HG03025 (cell line): Measurements from ENCODE around the gene MYLK4.

ENCODE experiments used
- ATAC-seq: cut with Tn5 transposase; IDR thresholded peaks from one replicate; pipeline ENCODE4 v1.9.1; 2021; ENCODE audit warnings: mild to moderate bottlenecking, moderate library complexity; ENCODE audit not compliant: unreplicated experiment, low FRiP score

MYLK4 gene

GRCh38 chr6:2750832-2751231, at the start of gene MYLK4:
Gene MYLK4 (minus strand): TSS chr6:2750922. CDS start chr6:2749294, 1,628 bp downstream.
- no peak for ATAC-seq

GRCh38 chr6:2799936-2800527, 49.3 kb upstream of the MYLK4 start:
- ATAC-seq = no peak

DNA sequence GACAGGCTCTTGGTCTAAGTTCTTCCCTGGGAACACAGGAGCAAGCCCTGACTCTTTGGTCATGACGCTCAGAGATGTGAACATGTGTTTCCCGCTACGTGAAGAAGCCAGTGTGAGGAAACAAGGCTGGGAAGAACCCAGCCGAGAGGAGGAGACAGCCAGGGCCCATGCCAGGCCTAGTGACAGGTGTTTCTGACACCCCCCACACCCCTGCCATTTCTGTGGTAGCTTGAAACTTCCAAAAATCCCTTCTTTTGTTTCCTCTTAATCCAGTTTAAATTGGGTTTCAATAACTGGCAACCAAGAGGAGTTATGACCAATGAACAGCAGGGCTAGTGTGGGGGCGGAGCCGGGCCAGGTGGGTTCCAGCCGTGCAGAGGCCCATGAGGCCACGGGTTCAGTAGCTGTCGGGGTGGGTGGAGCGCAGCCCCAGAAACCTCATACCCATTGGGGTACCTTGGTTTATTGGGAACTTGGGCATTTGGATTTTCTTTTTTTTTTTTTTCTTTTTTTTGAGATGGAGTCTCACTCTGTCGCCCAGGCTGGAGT, 47.9 kb upstream of the MYLK4 start:
- no peak for ATAC-seq

GRCh38 chr6:2797564-2798031, 46.9 kb upstream of the MYLK4 start:
- ATAC-seq = no peak

DNA sequence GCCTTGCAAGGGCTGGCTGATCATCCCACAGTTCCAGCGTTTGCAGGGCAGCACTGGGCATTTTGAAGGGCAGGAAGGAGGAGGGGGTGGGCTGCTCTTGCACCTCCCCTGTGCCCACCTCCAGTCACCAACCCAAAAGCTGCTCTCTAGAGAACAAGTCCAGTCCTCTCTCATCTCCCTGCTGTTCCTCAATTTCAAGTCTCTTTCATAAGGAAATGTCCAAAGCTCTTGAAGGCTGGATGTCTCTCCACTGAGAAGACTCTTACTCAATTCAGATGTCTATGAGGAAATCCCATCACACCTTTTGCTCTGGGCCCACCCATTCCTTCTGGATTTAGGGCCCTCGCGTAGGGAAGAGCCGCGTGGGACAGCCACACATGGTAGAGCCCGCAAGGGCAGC, 46.1 kb upstream of the MYLK4 start:
- no peak for ATAC-seq

DNA sequence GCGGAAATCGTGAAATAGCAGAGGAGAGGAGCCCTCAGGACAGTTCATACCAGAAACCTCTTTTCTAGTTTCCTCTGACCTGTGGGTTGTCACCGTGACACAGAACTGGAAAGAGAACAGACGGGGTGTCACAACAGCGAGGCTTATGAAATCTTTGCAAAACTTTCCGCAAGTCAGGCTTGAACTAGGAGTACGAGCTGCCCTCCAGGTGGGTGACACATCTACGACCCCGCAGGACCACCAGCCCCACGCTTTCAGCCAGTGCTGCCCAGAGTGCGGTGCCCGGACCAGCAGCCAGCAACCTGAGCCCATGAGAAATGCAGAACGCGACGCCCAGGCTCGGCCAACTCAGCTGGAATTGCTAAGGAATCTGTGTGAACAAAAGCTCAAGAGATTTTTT, 45.2 kb upstream of the MYLK4 start:
- no peak for ATAC-seq

GRCh38 chr6:2795162-2795561, 44.4 kb upstream of the MYLK4 start:
- no peak for ATAC-seq

DNA sequence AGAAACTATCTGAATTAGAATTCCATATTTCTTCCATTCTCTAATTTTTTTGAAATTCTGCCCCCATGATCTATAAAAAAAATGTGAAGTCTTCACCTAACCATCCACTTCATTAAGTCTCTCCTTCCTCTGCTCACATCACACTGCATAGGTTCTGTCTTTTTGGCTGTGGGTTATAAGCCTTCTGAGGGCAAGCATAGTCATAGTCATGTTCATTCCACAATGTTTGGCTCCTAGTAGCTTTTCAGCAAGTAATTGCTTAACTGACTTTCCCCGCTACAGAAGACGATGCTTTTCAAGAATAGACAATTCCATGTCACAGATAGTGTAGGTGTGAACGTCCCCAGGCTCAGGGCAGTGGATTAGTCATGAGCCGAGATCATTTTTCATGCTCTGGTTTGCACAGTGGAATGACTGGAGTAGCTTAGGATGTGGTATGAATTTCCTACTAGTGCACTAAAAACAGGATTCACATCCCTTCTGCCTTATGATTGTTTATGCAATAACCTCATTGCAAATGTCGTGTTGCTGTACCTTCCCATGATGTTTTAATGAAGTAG, 43.5 kb upstream of the MYLK4 start:
- no peak for ATAC-seq

GRCh38 chr6:2793534-2794151, 42.9 kb upstream of the MYLK4 start:
- ATAC-seq = no peak

DNA sequence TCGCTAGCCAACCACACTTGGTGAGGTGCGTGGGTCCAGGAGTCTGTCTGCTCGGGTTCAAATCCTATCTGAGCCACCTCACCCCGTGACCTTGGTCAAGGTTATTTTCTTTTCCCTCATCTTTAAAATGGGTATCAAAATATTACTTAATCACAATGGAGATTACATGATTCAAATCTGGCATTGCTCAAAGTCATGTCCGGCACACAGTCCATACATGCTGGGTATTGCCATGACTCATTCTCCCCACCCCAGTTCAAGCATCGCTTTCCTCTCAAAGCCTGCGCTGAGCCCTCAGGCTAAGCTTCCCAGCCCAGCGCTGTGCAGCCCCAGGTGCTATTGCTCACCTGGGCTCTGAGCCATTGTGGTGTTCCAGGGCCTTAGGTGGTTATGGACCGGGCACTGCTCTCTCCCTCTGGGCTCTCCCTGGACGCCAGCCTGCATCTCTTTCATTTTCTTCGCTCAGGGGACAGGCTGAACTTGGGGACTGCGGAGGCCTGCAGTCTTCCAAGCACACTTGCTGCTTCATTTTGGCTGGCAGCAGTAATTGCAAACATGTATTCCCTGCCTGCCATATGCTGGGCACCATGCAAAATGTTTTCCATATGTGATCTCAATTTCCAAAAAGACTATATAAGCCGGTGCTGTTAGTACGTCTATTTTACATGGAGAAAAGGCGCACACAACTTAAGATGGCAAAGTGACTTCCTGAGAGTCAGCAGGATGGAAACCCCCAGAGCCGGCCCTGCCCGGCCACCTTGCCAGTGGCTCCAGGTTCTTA, 41.8 kb upstream of the MYLK4 start:
- no peak for ATAC-seq

DNA sequence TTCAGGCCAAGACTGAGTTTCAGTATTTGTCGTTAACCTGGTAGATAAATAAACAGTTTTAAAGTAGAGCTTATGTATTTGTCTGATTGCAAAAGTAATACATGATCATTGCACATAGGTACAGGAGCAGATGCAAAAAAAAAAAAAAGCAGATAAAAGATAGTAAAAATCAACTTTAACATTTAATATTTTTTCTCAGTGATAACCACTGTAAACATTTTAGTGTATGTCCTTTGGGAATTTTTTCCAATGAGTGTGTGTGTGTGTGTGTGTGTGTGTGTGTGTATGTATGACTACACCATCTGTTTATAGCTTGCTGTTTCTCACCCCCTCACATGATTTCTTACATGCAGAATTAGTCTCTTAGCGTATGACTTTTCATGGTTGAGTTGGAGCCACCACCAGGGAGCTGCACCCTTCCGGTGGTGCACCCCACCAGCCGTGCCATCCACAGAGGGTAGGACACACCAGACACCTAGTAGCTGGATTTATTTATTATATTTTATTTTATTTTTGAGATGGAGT, 40.8 kb upstream of the MYLK4 start:
- no peak for ATAC-seq

DNA sequence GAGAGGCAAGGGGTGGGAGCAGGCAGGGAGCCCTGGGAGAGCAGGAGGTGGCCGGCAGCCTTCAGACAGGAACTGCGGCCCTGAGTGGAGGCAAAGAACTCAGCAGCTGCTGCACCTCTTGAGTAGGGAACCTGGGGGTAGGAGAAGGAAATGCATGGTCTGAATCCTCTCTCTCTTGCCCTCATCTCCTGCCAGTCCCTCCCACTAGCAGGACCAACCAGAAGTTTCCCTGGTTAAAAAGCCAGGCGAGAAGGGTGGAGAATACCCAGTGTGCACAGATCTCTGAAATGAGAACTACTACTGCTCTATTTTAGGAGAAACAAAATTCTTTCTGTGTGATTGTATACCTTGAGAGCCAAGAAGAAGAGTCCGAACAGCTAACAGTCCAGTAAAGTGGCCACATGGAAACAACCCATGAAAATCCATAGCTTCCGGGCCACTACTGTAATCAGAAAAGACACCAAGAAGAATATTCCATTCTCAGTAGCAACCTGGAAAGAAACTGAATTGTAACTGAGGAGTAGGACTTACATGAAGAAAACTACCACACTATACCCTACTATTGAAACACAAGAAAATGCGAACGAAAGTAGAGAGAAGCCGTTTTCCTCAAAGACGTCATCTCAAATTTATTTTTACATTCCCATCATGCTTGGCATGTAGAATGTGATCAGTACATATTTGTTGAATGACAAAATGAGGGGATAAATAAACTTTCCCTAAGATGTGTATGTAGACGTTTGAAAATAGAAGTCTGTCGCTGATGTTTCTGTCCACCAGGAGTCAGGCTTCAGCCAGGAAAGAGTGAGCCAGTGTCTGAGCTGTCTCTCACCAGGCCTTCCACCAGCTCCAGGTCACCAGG, 40.1 kb upstream of the MYLK4 start:
- no peak for ATAC-seq

- no peak for ATAC-seq
Observed at GRCh38 chr6:2786269-2786668, 35.5 kb upstream of the MYLK4 start.

DNA sequence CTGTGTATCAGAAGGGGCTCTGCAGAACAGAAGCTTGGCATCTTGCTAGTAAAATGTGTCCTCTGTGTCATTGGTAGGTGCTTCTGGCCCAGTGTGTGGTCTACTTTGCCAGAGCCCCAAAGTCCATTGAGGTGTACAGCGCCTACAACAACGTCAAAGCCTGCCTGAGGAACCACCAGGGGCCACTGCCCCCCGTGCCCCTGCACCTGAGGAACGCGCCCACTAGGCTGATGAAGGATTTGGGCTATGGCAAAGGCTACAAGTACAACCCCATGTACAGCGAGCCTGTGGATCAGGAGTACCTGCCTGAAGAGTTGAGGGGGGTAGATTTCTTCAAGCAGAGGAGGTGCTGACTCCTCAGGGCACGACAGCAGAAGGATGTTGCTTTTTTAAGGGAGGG, 34.2 kb upstream of the MYLK4 start:
- no peak for ATAC-seq

DNA sequence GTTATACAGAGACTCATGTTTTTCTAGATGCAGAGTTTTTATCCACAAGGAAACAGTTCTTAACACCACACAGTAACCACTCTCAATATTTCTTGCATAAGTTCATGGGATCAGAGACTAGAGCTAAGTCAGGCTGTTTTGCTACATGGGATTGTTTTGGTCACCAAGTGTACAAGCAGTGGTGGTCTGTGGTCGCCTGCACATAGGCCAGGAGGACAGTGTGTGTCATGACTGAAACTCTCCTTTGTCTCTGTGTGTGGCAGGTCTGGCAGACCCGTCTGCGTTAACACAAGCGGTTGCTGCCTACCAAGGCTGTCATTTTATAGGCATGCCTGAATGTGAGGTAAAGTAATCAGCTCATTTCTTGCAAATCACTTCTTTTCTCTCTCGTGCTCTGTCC, 33.3 kb upstream of the MYLK4 start:
- ATAC-seq = no peak

- ATAC-seq = no peak
Observed at GRCh38 chr6:2783188-2783963, 32.7 kb upstream of the MYLK4 start.

DNA sequence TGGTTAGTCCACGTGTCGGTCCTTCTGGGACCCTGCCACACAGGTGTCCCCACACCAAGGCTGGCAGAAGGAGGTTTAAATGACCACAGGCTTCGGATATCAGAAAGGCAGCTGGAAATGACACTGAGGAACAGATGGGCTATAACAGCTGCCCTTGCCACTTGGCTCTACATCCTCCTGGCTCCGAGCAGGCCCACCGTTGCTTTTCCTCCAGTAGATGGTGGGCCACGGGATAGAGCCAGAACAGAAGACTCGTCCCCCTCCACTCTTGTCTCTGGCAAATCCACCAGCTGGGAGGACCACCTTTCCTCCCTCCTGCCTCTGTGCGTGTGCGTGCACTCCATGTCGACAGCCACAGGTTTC, 32.1 kb upstream of the MYLK4 start:
- no peak for ATAC-seq

DNA sequence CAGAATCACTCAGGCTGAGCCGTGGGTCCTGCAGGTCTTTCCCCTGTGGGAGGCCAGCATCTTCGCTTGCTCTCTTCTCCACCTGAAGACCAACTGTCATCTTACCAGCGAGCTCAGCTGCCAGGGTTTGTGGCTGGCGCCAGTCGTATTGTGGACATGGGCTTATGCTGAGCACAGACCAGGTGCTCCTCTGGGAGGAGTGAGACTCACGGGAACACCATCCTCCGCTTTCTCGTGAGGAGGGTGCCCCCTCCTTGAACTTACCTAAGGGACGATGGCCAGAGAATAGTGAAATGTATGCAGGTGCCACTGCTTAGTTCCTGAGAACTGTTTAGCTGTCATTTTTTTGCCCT, 31.6 kb upstream of the MYLK4 start:
- no peak for ATAC-seq

DNA sequence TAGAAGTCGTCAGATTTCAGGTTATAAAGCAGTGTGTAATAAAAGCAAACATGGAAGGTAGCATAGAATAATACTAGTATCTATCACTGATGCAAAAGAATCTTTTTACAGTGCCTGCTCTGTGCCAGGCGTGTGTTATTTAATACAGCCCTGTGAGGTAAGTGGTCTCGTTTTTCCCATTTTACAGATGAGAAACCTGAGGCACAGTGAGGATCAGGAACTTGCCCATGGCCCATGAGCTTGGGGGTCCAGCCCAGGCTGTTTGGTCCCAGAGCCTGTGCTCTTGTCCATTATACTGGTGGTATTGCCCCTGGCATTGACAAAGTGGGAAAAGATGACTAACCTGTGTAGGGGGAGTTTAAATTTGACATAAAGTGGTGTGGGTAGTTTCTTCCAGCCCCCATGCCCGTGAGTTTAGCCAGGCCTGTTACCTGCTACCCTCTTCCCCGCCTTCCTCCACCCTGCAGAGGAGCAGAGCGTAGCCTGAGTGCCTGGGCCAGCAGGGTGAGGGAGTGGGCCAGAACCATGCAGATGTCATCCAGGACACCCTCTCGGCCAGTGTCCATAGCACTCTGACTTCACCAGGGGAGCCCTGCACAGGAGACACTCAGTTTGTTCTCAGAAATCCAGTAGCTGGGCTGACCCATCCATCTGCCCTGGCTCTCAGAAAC, 31.1 kb upstream of the MYLK4 start:
- no peak for ATAC-seq
